ENCODE data around the gene OR10H5.
"Not testable (repeated sequence)": the region's sequence is repeated elsewhere in the genome, so short reads cannot be mapped to it uniquely, and the experiment has no call there.

The OR10H5 gene, protein sequence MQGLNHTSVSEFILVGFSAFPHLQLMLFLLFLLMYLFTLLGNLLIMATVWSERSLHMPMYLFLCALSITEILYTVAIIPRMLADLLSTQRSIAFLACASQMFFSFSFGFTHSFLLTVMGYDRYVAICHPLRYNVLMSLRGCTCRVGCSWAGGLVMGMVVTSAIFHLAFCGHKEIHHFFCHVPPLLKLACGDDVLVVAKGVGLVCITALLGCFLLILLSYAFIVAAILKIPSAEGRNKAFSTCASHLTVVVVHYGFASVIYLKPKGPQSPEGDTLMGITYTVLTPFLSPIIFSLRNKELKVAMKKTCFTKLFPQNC

DNA sequence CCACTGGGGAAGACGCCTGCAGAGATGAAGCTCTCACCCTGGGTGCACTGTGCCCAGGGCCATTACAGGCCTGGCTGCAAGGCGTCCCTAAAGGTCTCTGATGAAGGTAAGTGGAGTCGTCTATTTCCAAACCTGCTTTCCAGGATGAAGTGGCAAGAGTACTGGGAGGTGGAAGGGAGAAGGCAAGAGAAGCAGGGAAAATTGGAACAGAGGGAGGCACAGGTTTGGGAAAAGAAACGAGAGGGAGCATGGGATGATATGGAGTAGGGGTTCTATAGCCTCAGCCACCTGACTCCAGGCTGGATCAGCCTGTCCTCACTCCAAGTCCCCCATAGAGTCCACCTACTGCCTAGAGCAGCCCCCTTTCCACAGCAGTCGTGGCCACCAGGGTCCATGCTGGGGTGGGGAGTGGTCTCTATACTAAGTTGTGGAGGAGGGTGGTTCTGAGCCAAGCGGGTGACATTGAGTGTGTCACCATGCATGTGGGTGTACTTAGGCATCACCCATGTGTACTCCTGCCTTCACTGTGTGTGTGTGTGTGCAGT lies at the start of gene OR10H5:
TSS of gene OR10H5 (plus strand) at position 51 of the 545 bp plus-strand sequence. CDS start 6,388 bp downstream, outside the sequence.
- no peaks in the 10 kb centered on the region for H3K36me3 ChIP-seq (ENCODE audit: control insufficient read depth, insufficient read depth, low read length)
- H3K27me3 ChIP-seq (ENCODE audit: control insufficient read depth, insufficient read depth, low read length) = peaks cover 12% of the 10 kb centered on the region; the same call in 1 of the 2 replicates
- no peaks in the 10 kb centered on the region for H3K4me1 ChIP-seq (ENCODE audit: control insufficient read depth, insufficient read depth, low read length)
- H3K9me3 ChIP-seq (ENCODE audit: control insufficient read depth, insufficient read depth, low read depth, low read length) = peaks cover 2% of the 10 kb centered on the region; the same call in 1 of the 2 replicates
- no peak within 1 kb of the TSS for H3K27ac ChIP-seq (ENCODE audit: low read depth, low read length)
- H3K9ac ChIP-seq (ENCODE audit: low read length) = no peak within 1 kb of the TSS
- H3K4me3 ChIP-seq (ENCODE audit: low read depth, low read length) = no peak within 1 kb of the TSS

DNA sequence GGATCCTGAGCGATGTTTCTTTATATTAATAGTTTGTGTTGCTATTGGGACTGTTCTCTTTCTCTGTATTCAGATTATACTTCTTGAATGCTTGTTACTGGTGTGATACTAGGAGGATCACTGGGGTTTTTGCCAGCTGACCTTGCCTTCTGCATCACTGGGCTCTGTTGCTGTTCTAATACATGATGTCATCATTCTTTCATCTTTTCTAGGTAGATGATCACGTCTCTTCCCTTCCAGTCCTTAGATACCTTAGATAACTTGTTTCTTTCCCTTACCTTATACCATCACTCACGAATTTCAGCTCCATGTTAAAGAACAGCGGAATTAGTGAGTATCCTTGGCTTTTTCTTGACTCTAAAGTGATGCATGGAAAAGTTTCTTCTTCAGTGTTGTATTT lies 49.7 kb upstream of the OR10H5 start, which contains the start of gene OR10H3:
TSS of gene OR10H3 (plus strand) at position 264 of the 400 bp plus-strand sequence. CDS start 3,408 bp downstream, outside the sequence.
- Histone ChIP-seq H3K4me3 (ENCODE audit: low read depth, low read length) (no peak within 1 kb of the TSS), H3K9ac (ENCODE audit: low read length) (no peak within 1 kb of the TSS), H3K9me3 (ENCODE audit: control insufficient read depth, insufficient read depth, low read depth, low read length) (peaks cover 24% of the 10 kb centered on the region), H3K27me3 (ENCODE audit: control insufficient read depth, insufficient read depth, low read length) (no peaks in the 10 kb centered on the region), H3K4me1 (ENCODE audit: control insufficient read depth, insufficient read depth, low read length) (no peaks in the 10 kb centered on the region), H3K27ac (ENCODE audit: low read depth, low read length) (no peak within 1 kb of the TSS), H3K36me3 (ENCODE audit: control insufficient read depth, insufficient read depth, low read length) (no peaks in the 10 kb centered on the region)

DNA sequence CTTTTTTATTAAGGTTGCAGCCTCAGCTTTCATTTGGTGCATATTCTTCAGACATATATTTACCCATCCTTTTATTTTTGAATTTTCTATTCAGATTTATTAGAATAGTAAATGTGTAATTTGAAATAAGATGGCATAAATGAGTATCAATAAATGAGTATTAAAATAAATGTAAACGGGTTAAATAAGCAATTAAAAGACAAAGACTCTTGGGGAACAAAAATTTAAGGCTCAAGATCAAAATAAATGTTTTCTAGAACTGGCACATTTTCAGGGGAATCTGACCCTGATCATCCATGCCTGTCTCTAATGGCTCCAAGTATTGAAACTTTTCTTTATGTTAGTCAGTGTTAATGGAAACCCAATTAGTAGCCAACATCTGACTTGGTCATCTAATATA lies 46.7 kb upstream of the OR10H5 start:
- no peak overlapping the region for H3K27ac ChIP-seq (ENCODE audit: low read depth, low read length)
- no peaks in the 10 kb centered on the region for H3K36me3 ChIP-seq (ENCODE audit: control insufficient read depth, insufficient read depth, low read length)
- no peaks in the 10 kb centered on the region for H3K4me1 ChIP-seq (ENCODE audit: control insufficient read depth, insufficient read depth, low read length)
- no peaks in the 10 kb centered on the region for H3K27me3 ChIP-seq (ENCODE audit: control insufficient read depth, insufficient read depth, low read length)
- H3K4me3 ChIP-seq (ENCODE audit: low read depth, low read length) = no peak overlapping the region
- H3K9me3 ChIP-seq (ENCODE audit: control insufficient read depth, insufficient read depth, low read depth, low read length) = peaks cover 25% of the 10 kb centered on the region
- no peak overlapping the region for H3K9ac ChIP-seq (ENCODE audit: low read length)

DNA sequence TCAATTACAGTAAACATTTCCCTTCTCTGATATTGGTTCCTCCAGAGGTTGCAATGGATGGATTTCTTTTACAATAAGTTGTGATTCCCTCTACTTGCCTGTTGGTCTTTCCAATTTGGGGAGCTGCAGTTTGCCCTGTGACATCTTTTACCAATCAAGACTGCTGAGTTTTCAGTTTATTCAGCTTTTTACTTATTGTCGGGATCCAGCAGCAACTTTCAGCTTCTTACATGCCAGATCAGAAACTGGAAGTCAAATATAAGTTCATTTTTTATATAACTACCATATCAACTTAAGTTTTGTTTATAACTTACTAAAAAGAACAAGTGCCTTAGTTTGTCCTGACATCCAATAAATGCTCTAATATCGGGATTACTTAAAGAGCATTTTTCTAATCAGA lies 39.2 kb upstream of the OR10H5 start:
- H3K4me1 ChIP-seq (ENCODE audit: control insufficient read depth, insufficient read depth, low read length) = no peaks in the 10 kb centered on the region
- no peak overlapping the region for H3K27ac ChIP-seq (ENCODE audit: low read depth, low read length)
- H3K36me3 ChIP-seq (ENCODE audit: control insufficient read depth, insufficient read depth, low read length) = no peaks in the 10 kb centered on the region
- peaks cover 3% of the 10 kb centered on the region; the same call in 1 of the 2 replicates for H3K9me3 ChIP-seq (ENCODE audit: control insufficient read depth, insufficient read depth, low read depth, low read length)
- H3K4me3 ChIP-seq (ENCODE audit: low read depth, low read length) = no peak overlapping the region
- no peak overlapping the region for H3K9ac ChIP-seq (ENCODE audit: low read length)
- peaks cover 25% of the 10 kb centered on the region; the same call in 1 of the 2 replicates for H3K27me3 ChIP-seq (ENCODE audit: control insufficient read depth, insufficient read depth, low read length)

DNA sequence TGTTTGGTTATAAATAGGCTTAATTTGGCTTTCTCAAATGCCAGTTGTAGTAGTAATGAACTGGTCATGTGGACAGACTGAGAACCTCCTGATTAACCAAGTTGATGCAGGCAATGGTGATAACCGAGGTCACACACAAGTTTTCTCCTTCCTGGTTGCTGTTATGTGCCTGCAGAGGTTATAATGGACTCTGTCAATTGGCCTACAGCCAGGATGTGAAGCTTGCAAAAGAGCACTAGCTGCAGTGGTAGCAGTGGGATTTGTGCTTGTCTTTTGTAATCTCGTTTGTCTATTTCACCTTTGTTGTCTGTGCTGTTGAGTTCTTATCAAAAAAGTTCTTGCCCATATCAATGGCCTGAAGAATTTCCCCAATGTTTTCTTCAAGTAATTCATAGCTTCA lies 29.1 kb upstream of the OR10H5 start:
- no peaks in the 10 kb centered on the region for H3K36me3 ChIP-seq (ENCODE audit: control insufficient read depth, insufficient read depth, low read length)
- no peak overlapping the region for H3K9ac ChIP-seq (ENCODE audit: low read length)
- H3K4me1 ChIP-seq (ENCODE audit: control insufficient read depth, insufficient read depth, low read length) = no peaks in the 10 kb centered on the region
- peaks cover 3% of the 10 kb centered on the region; the same call in 1 of the 2 replicates for H3K9me3 ChIP-seq (ENCODE audit: control insufficient read depth, insufficient read depth, low read depth, low read length)
- H3K27me3 ChIP-seq (ENCODE audit: control insufficient read depth, insufficient read depth, low read length) = peaks cover 30% of the 10 kb centered on the region; the same call in 1 of the 2 replicates
- H3K4me3 ChIP-seq (ENCODE audit: low read depth, low read length) = no peak overlapping the region
- no peak overlapping the region for H3K27ac ChIP-seq (ENCODE audit: low read depth, low read length)

DNA sequence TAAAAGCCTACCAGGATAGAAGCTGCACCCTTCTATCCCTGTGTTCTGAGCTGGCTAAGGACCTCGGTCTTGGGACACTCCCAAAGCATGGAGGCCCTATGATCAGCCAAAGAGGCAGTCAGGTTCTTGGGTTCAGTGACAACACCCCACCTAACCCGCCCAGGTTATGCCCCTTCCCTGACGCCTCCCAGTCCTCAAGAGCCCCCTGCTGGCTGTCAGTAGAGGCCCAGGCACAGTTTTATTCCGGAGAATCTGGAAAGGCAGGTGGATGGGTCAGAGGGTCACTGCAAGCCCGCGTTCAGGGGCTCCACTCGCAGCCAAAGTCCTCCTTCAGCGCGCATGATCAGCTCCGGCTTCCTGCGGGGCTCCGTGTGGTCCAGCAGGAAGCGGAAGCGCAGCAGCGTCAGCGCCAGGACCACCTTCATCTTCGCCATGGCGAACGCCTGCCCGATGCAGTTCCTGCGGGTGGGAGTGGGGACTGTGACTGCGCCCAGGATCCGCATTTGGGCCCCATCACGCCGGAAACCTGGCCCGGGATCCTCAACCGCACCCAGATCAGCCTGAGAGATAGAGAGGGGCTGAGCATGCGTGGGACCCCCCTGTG lies 27.4 kb upstream of the OR10H5 start:
- no peak overlapping the region for H3K9ac ChIP-seq (ENCODE audit: low read length)
- H3K36me3 ChIP-seq (ENCODE audit: control insufficient read depth, insufficient read depth, low read length) = no peaks in the 10 kb centered on the region
- no peak overlapping the region for H3K27ac ChIP-seq (ENCODE audit: low read depth, low read length)
- no peaks in the 10 kb centered on the region for H3K4me1 ChIP-seq (ENCODE audit: control insufficient read depth, insufficient read depth, low read length)
- H3K9me3 ChIP-seq (ENCODE audit: control insufficient read depth, insufficient read depth, low read depth, low read length) = peaks cover 3% of the 10 kb centered on the region; the same call in 1 of the 2 replicates
- peaks cover 27% of the 10 kb centered on the region; the same call in 1 of the 2 replicates for H3K27me3 ChIP-seq (ENCODE audit: control insufficient read depth, insufficient read depth, low read length)
- H3K4me3 ChIP-seq (ENCODE audit: low read depth, low read length) = 0 out of 2 replicates have a peak overlapping the region, but pooled peaks have one; percentile 24

DNA sequence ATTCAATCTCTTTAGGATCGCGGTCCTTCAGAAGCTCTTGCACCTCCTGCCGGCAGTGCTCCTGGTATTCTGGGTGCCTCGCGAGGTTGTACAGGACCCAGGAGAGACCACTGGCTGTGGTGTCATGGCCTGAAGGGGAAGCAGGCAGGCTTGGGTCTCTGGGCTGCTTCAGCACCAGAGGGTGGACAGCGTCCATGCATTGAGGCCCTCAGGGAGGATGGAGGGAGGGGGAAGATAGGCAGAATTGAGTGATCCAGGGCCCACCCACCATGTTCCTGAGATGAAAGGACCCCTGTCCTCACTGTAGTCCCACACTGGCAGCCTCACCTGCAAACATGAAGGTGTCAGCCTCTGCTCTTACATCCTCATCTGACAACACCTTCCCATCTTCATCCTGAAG lies 17.9 kb upstream of the OR10H5 start:
- no peak overlapping the region for H3K4me3 ChIP-seq (ENCODE audit: low read depth, low read length)
- H3K27ac ChIP-seq (ENCODE audit: low read depth, low read length) = no peak overlapping the region
- peaks cover 10% of the 10 kb centered on the region; the same call in 1 of the 2 replicates for H3K9me3 ChIP-seq (ENCODE audit: control insufficient read depth, insufficient read depth, low read depth, low read length)
- H3K36me3 ChIP-seq (ENCODE audit: control insufficient read depth, insufficient read depth, low read length) = no peaks in the 10 kb centered on the region
- no peak overlapping the region for H3K9ac ChIP-seq (ENCODE audit: low read length)
- peaks cover 3% of the 10 kb centered on the region; the same call in 1 of the 2 replicates for H3K27me3 ChIP-seq (ENCODE audit: control insufficient read depth, insufficient read depth, low read length)
- no peaks in the 10 kb centered on the region for H3K4me1 ChIP-seq (ENCODE audit: control insufficient read depth, insufficient read depth, low read length)

DNA sequence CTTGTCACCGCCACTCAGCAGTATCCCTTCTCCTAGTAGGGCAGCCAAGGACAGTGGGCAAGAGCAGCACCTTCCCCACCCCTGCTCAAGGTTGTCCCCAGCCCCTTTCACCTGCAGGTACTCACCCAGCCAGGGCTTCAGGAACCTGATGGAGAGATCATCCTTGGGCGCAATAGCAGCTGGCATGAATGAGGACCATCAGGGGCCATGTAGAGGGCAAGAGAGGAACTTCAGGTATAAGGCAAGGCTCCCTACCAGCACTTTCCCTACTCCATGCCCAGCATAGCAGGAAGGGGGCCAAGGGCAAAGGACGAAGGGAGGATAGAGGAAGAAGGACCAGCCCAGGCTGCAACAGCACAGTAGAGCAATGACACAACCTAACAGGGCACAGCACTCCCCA lies 13.3 kb upstream of the OR10H5 start:
- not testable (repeated sequence) for H3K4me1 ChIP-seq (ENCODE audit: control insufficient read depth, insufficient read depth, low read length); H3K9ac ChIP-seq (ENCODE audit: low read length); H3K4me3 ChIP-seq (ENCODE audit: low read depth, low read length); H3K27ac ChIP-seq (ENCODE audit: low read depth, low read length); H3K36me3 ChIP-seq (ENCODE audit: control insufficient read depth, insufficient read depth, low read length); H3K27me3 ChIP-seq (ENCODE audit: control insufficient read depth, insufficient read depth, low read length)
- H3K9me3 ChIP-seq (ENCODE audit: control insufficient read depth, insufficient read depth, low read depth, low read length) = peaks cover 22% of the 10 kb centered on the region; the same call in 1 of the 2 replicates

DNA sequence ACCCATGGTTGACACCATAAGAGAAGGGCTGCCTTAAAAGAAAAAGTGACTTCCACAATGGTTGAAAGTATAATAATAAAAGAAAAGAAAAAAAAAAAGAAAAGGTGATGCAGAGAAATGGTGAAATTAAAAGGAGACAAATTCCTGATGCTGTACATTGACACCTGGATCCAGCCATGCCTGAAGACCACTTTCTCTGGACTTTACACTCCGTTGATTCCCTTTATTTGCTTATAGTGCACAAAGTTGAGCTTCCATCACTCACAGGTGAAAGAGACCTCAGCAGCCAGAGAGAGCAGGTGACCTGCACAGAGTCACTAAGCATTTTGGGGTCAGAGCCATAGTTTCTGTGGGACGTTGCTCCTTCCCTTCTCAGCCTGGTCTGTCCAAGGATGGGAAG lies 12.2 kb upstream of the OR10H5 start:
- Histone ChIP-seq H3K9me3 (ENCODE audit: control insufficient read depth, insufficient read depth, low read depth, low read length) (peaks cover 23% of the 10 kb centered on the region; the same call in 1 of the 2 replicates), H3K27me3 (ENCODE audit: control insufficient read depth, insufficient read depth, low read length) (peaks cover 7% of the 10 kb centered on the region; the same call in 1 of the 2 replicates), H3K4me1 (ENCODE audit: control insufficient read depth, insufficient read depth, low read length) (no peaks in the 10 kb centered on the region), H3K36me3 (ENCODE audit: control insufficient read depth, insufficient read depth, low read length) (no peaks in the 10 kb centered on the region), H3K9ac (ENCODE audit: low read length) (no peak overlapping the region), H3K27ac (ENCODE audit: low read depth, low read length) (no peak overlapping the region), H3K4me3 (ENCODE audit: low read depth, low read length) (no peak overlapping the region)

DNA sequence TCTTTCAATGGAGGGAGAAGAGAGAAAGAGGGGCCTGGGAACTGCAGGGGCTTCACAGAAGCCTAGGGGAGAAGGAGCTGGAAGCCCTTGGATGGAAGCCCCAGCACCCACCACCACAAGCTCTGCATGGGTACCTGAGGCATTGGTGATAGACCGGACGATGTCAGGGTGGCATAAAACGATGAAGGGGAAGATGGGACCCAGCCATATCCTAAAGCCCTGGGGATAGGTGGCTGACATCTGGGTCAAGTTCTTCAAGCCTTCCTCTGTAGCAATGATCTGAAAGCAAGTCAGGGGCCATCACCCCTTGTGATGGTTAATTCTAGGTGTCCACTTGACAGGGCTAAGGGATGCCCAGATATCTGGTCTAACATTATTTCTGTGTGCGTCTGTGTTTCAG lies 11.2 kb upstream of the OR10H5 start:
- H3K27me3 ChIP-seq (ENCODE audit: control insufficient read depth, insufficient read depth, low read length) = peaks cover 5% of the 10 kb centered on the region; the same call in 1 of the 2 replicates
- no peak overlapping the region for H3K4me3 ChIP-seq (ENCODE audit: low read depth, low read length)
- no peaks in the 10 kb centered on the region for H3K4me1 ChIP-seq (ENCODE audit: control insufficient read depth, insufficient read depth, low read length)
- no peak overlapping the region for H3K27ac ChIP-seq (ENCODE audit: low read depth, low read length)
- H3K36me3 ChIP-seq (ENCODE audit: control insufficient read depth, insufficient read depth, low read length) = no peaks in the 10 kb centered on the region
- no peak overlapping the region for H3K9ac ChIP-seq (ENCODE audit: low read length)
- H3K9me3 ChIP-seq (ENCODE audit: control insufficient read depth, insufficient read depth, low read depth, low read length) = peaks cover 21% of the 10 kb centered on the region; the same call in 1 of the 2 replicates

Data from HUES6 (cell line).